GM21423 (cell line): ENCODE data around the gene RGS19.
"Not testable (repeated sequence)": the region's sequence is repeated elsewhere in the genome, so short reads cannot be mapped to it uniquely, and the experiment has no call there.

ENCODE experiments used
- ATAC-seq: cut with Tn5 transposase; IDR thresholded peaks from one replicate; pipeline ENCODE4 v1.9.1; 2021; ENCODE audit warnings: mild to moderate bottlenecking, moderate library complexity; ENCODE audit not compliant: unreplicated experiment

The RGS19 gene

GRCh38 chr20:64095927-64096326 lies 16.6 kb upstream of the RGS19 start:
- no peak for ATAC-seq

- no peak for ATAC-seq
Observed at GRCh38 chr20:64095455-64095854, 16.1 kb upstream of the RGS19 start.

- no peak for ATAC-seq
Observed at GRCh38 chr20:64093013-64093503, 13.7 kb upstream of the RGS19 start.

GRCh38 chr20:64092258-64093012 lies 13.1 kb upstream of the RGS19 start:
- no peak for ATAC-seq

GRCh38 chr20:64091770-64092169 lies 12.5 kb upstream of the RGS19 start:
- ATAC-seq, result no peak

GRCh38 chr20:64091340-64091739 lies 12.0 kb upstream of the RGS19 start:
- ATAC-seq, result no peak

- no peak for ATAC-seq
Observed at GRCh38 chr20:64090165-64090564, 10.8 kb upstream of the RGS19 start.

GRCh38 chr20:64088586-64088985 lies 9.3 kb upstream of the RGS19 start:
- not testable (repeated sequence) for ATAC-seq

- not testable (repeated sequence) for ATAC-seq
Observed at GRCh38 chr20:64087226-64087825, 8.0 kb upstream of the RGS19 start.

GRCh38 chr20:64086801-64087200 lies 7.5 kb upstream of the RGS19 start:
- ATAC-seq, result no peak

GRCh38 chr20:64084685-64085152 lies 5.4 kb upstream of the RGS19 start:
- ATAC-seq, result no peak

GRCh38 chr20:64083804-64084684 lies 4.7 kb upstream of the RGS19 start, which contains the start of gene LKAAEAR1:
LKAAEAR1 (minus strand) TSS chr20:64084398; CDS start chr20:64084219, 179 bp downstream.
- no peak for ATAC-seq

GRCh38 chr20:64083378-64083803 lies 4.1 kb upstream of the RGS19 start:
- ATAC-seq, result no peak

- ATAC-seq, result no peak
Observed at GRCh38 chr20:64082820-64083377, 3.6 kb upstream of the RGS19 start.

GRCh38 chr20:64082126-64082731 lies 2.9 kb upstream of the RGS19 start:
- ATAC-seq, result no peak

GRCh38 chr20:64081624-64081964 lies 2.3 kb upstream of the RGS19 start:
- ATAC-seq, result no peak

- ATAC-seq, result no peak
Observed at GRCh38 chr20:64080813-64081623, 1.7 kb upstream of the RGS19 start.

GRCh38 chr20:64080013-64080812 lies 895 bp upstream of the RGS19 start, which contains the start of gene OPRL1:
OPRL1 (plus strand) TSS chr20:64080082; CDS start chr20:64092721, 12,639 bp downstream.
- no peak for ATAC-seq

GRCh38 chr20:64078934-64079272 lies 415 bp downstream of the RGS19 start:
- no peak for ATAC-seq
